CD4-positive, alpha-beta T cell treated with Interferon alpha-2 for 1 hour (primary cell): ENCODE results near the gene TRIM42.

Experiments used
- DNase-seq, 2 donors: peaks; one replicate each; pipeline ENCODE4 v3.0.0-alpha.2; 2020 to 2022

Gene TRIM42

GRCh38 chr3:140711390-140712035, 33.6 kb downstream of the TRIM42 start:
- DNase-seq = no peak

- DNase-seq = no peak
Observed at GRCh38 chr3:140712301-140712700, 34.4 kb downstream of the TRIM42 start.

GRCh38 chr3:140715035-140715434, 37.2 kb downstream of the TRIM42 start:
- DNase-seq = no peak

GRCh38 chr3:140717921-140718320, 40.1 kb downstream of the TRIM42 start:
- no peak for DNase-seq

GRCh38 chr3:140719841-140720614, 42.2 kb downstream of the TRIM42 start:
- no peak for DNase-seq

- no peak for DNase-seq
Observed at GRCh38 chr3:140723576-140723975, 45.7 kb downstream of the TRIM42 start.

- DNase-seq = no peak
Observed at GRCh38 chr3:140724856-140725812, 47.3 kb downstream of the TRIM42 start.

- no peak for DNase-seq
Observed at GRCh38 chr3:140726066-140726465, 48.2 kb downstream of the TRIM42 start.

GRCh38 chr3:140727886-140728285, 50.0 kb downstream of the TRIM42 start:
- no peak for DNase-seq

GRCh38 chr3:140731440-140732119, 53.7 kb downstream of the TRIM42 start:
- DNase-seq = no peak

- DNase-seq = no peak
Observed at GRCh38 chr3:140733623-140734022, 55.8 kb downstream of the TRIM42 start.

- peak in 1 of 2 donors; percentile 4 for DNase-seq
Observed at GRCh38 chr3:140736863-140737460, 59.1 kb downstream of the TRIM42 start.

GRCh38 chr3:140742116-140742515, 64.3 kb downstream of the TRIM42 start:
- no peak for DNase-seq

GRCh38 chr3:140748171-140748570, 70.3 kb downstream of the TRIM42 start:
- DNase-seq = no peak

- DNase-seq = no peak
Observed at GRCh38 chr3:140748903-140749302, 71.0 kb downstream of the TRIM42 start.
